HEK293 (cell line): ENCODE measurements around the gene TMEM259.

ENCODE experiments used
- CTCF ChIA-PET: fragments of 350-600 bp; formaldehyde crosslinking; extraction: SDS; loops from one replicate; lab custom pipeline; 2021; ENCODE audit warnings: antibody characterized with exemption; lab: Yijun Ruan, JAX
- POLR2A ChIA-PET: fragments of 300-600 bp; formaldehyde crosslinking; extraction: SDS; loops from one replicate; lab custom pipeline; 2020; ENCODE audit warnings: antibody characterized with exemption, inconsistent platforms; lab: Yijun Ruan, JAX
- H3K27ac ChIP-seq: fragments of 200-500 bp; sonication (Bioruptor generic); 2 replicates; pipeline ENCODE4 v1.5.1; 2014; ENCODE audit warnings: low read depth, low read length, control low read depth, inconsistent platforms; ENCODE audit errors: extremely low read depth
- H3K36me3 ChIP-seq, 2 experiments: fragments of 200-500 bp in 1 of 2; sonication (Bioruptor generic) in 1 of 2; 1 replicate in 1 of 2; 2 replicates in 1 of 2; pipeline ENCODE4 v1.5.1; 2014 to 2017; ENCODE audit warnings: inconsistent platforms in 2 of 2, low read length in 2 of 2; ENCODE audit not compliant: control insufficient read depth in 2 of 2, insufficient read depth in 1 of 2
- H3K4me1 ChIP-seq: fragments of 200-500 bp; sonication (Bioruptor generic); 2 replicates; pipeline ENCODE4 v1.5.1; 2014; ENCODE audit warnings: mild to moderate bottlenecking, low read length, inconsistent platforms; ENCODE audit not compliant: control insufficient read depth, insufficient read depth
- H3K4me3 ChIP-seq: 2 replicates; pipeline ENCODE4 v1.5.1; 2011; ENCODE audit warnings: low read depth, mild to moderate bottlenecking, control low read depth, low read length, moderate library complexity
- H3K9me3 ChIP-seq: fragments of 200-500 bp; sonication (Bioruptor generic); 2 replicates; pipeline ENCODE4 v1.5.1; 2014; ENCODE audit warnings: low read depth, low read length, inconsistent platforms; ENCODE audit not compliant: control insufficient read depth, insufficient read depth
- GLI4 ChIP-seq: fragments of 450-650 bp; formaldehyde crosslinking; IDR thresholded peaks from 2 replicates; pipeline ENCODE4 v1.5.1; 2016; ENCODE audit warnings: missing biosample characterization, missing genetic modification characterization
- GLIS1 ChIP-seq: fragments of 450-650 bp; formaldehyde crosslinking; IDR thresholded peaks from 2 replicates; pipeline ENCODE4 v1.5.1; 2016; ENCODE audit warnings: missing biosample characterization, missing genetic modification characterization
- KLF10 ChIP-seq: fragments of 450-650 bp; IDR thresholded peaks from 2 replicates; pipeline ENCODE4 v1.5.1; 2018; ENCODE audit warnings: missing biosample characterization, mild to moderate bottlenecking, missing genetic modification characterization
- KLF9 ChIP-seq: fragments of 450-650 bp; formaldehyde crosslinking; IDR thresholded peaks from 2 replicates; pipeline ENCODE4 v1.5.1; 2016; ENCODE audit warnings: missing biosample characterization, missing genetic modification characterization, low read depth
- SP2 ChIP-seq: fragments of 450-650 bp; formaldehyde crosslinking; IDR thresholded peaks from 2 replicates; pipeline ENCODE4 v1.5.1; 2016; ENCODE audit warnings: missing biosample characterization, missing genetic modification characterization
- SP3 ChIP-seq: fragments of 450-650 bp; formaldehyde crosslinking; IDR thresholded peaks from 2 replicates; pipeline ENCODE4 v1.5.1; 2016; ENCODE audit warnings: missing biosample characterization, missing genetic modification characterization
- YY1 ChIP-seq: fragments of 450-650 bp; formaldehyde crosslinking; IDR thresholded peaks from 2 replicates; pipeline ENCODE4 v1.5.1; 2018; ENCODE audit warnings: missing biosample characterization, missing genetic modification characterization
- ZBTB10 ChIP-seq: fragments of 450-650 bp; formaldehyde crosslinking; IDR thresholded peaks from 2 replicates; pipeline ENCODE4 v1.5.1; 2016; ENCODE audit warnings: missing biosample characterization, missing genetic modification characterization
- ZBTB20 ChIP-seq: fragments of 450-650 bp; formaldehyde crosslinking; IDR thresholded peaks from 2 replicates; pipeline ENCODE4 v1.5.1; 2016; ENCODE audit warnings: missing biosample characterization, missing genetic modification characterization
- ZBTB8A ChIP-seq: fragments of 450-650 bp; formaldehyde crosslinking; IDR thresholded peaks from 2 replicates; pipeline ENCODE4 v1.5.1; 2016; ENCODE audit warnings: missing biosample characterization, missing genetic modification characterization
- ZFHX2 ChIP-seq: fragments of 450-650 bp; formaldehyde crosslinking; conservative IDR thresholded peaks from 2 replicates; pipeline ENCODE4 v1.5.1; 2016; ENCODE audit warnings: missing biosample characterization, missing genetic modification characterization
- ZFP69B ChIP-seq: fragments of 450-650 bp; formaldehyde crosslinking; IDR thresholded peaks from 2 replicates; pipeline ENCODE4 v1.5.1; 2016; ENCODE audit warnings: missing biosample characterization, missing genetic modification characterization
- ZIC2 ChIP-seq: fragments of 450-650 bp; formaldehyde crosslinking; IDR thresholded peaks from 2 replicates; pipeline ENCODE4 v1.5.1; 2016; ENCODE audit warnings: missing biosample characterization, missing genetic modification characterization
- ZNF639 ChIP-seq: fragments of 450-650 bp; formaldehyde crosslinking; IDR thresholded peaks from 2 replicates; pipeline ENCODE4 v1.5.1; 2016; ENCODE audit warnings: missing biosample characterization, missing genetic modification characterization
- ZNF830 ChIP-seq: fragments of 450-650 bp; IDR thresholded peaks from 2 replicates; pipeline ENCODE4 v1.5.0; 2018; ENCODE audit warnings: missing biosample characterization, missing genetic modification characterization, low read depth, mild to moderate bottlenecking, moderate library complexity
- ZXDB ChIP-seq: fragments of 450-650 bp; formaldehyde crosslinking; IDR thresholded peaks from 2 replicates; pipeline ENCODE4 v1.5.1; 2016; ENCODE audit warnings: missing biosample characterization, missing genetic modification characterization
- TF ChIP-seq, protein P1 (sequence below): fragments of 450-650 bp; formaldehyde crosslinking; optimal IDR thresholded peaks from 2 replicates; pipeline ENCODE3; 2016; ENCODE audit warnings: missing biosample characterization, mild to moderate bottlenecking, missing genetic modification characterization
- TF ChIP-seq, protein P2 (sequence below): fragments of 450-650 bp; formaldehyde crosslinking; IDR thresholded peaks from 2 replicates; pipeline ENCODE4 v1.5.1; 2016; ENCODE audit warnings: missing biosample characterization, missing genetic modification characterization

Gene TMEM259

GRCh38 chr19:1066748-1067340, 45.9 kb upstream of the TMEM259 start, which contains the start of gene ARHGAP45:
Gene ARHGAP45 (plus strand): TSS chr19:1067167. CDS start chr19:1067406, 239 bp downstream.
- Histone ChIP-seq H3K27ac (no peak within 1 kb of the TSS), H3K4me1 (peaks cover 2% of the 10 kb centered on the region; the same call in 1 of the 2 replicates), H3K36me3 (peaks cover 0 to 3% of the 10 kb centered on the region in 2 experiments; a peak in 1 of 3 replicates), H3K9me3 (no peaks in the 10 kb centered on the region), H3K4me3 (peak within 1 kb of the TSS; percentile 19)
- ChIA-PET CTCF (interaction anchor here (0.7 to 0.8 kb wide), 3 partner anchors 9 to 174 kb away, joined by 3 to 5 read pairs (median 3); no protein-coding TSS in a partner anchor), POLR2A (interaction anchor here (0.6 to 1.5 kb wide), 8 partner anchors 9 to 101 kb away, joined by 3 to 6 read pairs (median 3); partner anchors contain the start of gene GPX4)
- TF ChIP-seq SP2 (tag by site-specific recombination) (peak; percentile 31), ZNF830 (tag by site-specific recombination) (no peak), ZBTB20 (no peak), ZNF639 (tag by site-specific recombination) (no peak), ZFP69B (tag by site-specific recombination) (no peak), ZBTB10 (tag by site-specific recombination) (0 out of 2 replicates have a peak, but pooled peaks have one; percentile 9), SP3 (tag by site-specific recombination) (peak; percentile 15; the same call in 1 of the 2 replicates), GLIS1 (tag by site-specific recombination) (peak; percentile 37; the same call in 1 of the 2 replicates), YY1 (tag by site-specific recombination) (no peak), ZIC2 (tag by site-specific recombination) (no peak), ZBTB8A (tag by site-specific recombination) (peak; percentile 37; the same call in 1 of the 2 replicates), KLF9 (peak; percentile 40; the same call in 1 of the 2 replicates), ZFHX2 (peak; percentile 69), ZXDB (tag by site-specific recombination) (0 out of 2 replicates have a peak, but pooled peaks have one; percentile 33), GLI4 (tag by site-specific recombination) (no peak), KLF10 (peak; percentile 63)
- TF ChIP-seq, protein P1, sequence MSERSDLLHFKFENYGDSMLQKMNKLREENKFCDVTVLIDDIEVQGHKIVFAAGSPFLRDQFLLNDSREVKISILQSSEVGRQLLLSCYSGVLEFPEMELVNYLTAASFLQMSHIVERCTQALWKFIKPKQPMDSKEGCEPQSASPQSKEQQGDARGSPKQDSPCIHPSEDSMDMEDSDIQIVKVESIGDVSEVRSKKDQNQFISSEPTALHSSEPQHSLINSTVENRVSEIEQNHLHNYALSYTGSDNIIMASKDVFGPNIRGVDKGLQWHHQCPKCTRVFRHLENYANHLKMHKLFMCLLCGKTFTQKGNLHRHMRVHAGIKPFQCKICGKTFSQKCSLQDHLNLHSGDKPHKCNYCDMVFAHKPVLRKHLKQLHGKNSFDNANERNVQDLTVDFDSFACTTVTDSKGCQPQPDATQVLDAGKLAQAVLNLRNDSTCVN (tag by site-specific recombination), result peak; percentile 66
- TF ChIP-seq, protein P2, sequence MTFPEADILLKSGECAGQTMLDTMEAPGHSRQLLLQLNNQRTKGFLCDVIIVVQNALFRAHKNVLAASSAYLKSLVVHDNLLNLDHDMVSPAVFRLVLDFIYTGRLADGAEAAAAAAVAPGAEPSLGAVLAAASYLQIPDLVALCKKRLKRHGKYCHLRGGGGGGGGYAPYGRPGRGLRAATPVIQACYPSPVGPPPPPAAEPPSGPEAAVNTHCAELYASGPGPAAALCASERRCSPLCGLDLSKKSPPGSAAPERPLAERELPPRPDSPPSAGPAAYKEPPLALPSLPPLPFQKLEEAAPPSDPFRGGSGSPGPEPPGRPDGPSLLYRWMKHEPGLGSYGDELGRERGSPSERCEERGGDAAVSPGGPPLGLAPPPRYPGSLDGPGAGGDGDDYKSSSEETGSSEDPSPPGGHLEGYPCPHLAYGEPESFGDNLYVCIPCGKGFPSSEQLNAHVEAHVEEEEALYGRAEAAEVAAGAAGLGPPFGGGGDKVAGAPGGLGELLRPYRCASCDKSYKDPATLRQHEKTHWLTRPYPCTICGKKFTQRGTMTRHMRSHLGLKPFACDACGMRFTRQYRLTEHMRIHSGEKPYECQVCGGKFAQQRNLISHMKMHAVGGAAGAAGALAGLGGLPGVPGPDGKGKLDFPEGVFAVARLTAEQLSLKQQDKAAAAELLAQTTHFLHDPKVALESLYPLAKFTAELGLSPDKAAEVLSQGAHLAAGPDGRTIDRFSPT (tag by site-specific recombination), result 0 out of 2 replicates have a peak, but pooled peaks have one; percentile 10
